ENCODE data around the gene PPP1R12A.

GRCh38 chr12:79837575-79837974 is 97.3 kb downstream of the PPP1R12A start:
- TF ChIP-seq TCF7L2 (IDR thresholded peaks at IDR 0.05; ENCODE audit: borderline replicate concordance, extremely low read depth, insufficient read depth, insufficient read length) (no peak), POLR2AphosphoS5 (IDR thresholded peaks at IDR 0.05; ENCODE audit: low read depth, low read length) (no peak), CTCF (IDR thresholded peaks at IDR 0.05 in 2 of 3, conservative IDR thresholded peaks at IDR 0.05 in 1 of 3; ENCODE audit: borderline replicate concordance in 1 of 3, insufficient read depth in 1 of 3, low read depth in 2 of 3, low read length in 2 of 3) (no peak), SIN3A (IDR thresholded peaks at IDR 0.05; ENCODE audit: low read depth) (no peak), ZFX (IDR thresholded peaks at IDR 0.05) (no peak)
